HuH-7.5 (cell line): ENCODE measurements around the gene FLACC1.
A peak's percentile ranks its signal among the peaks of the same experiment; 100 is the strongest.
"Not testable (repeated sequence)": the region's sequence is repeated elsewhere in the genome, so short reads cannot be mapped to it uniquely, and the experiment has no call there.

Experiments
- DNase-seq: peaks from one replicate; pipeline ENCODE4 v3.0.0; 2011; ENCODE audit warnings: low spot score

Gene FLACC1, protein sequence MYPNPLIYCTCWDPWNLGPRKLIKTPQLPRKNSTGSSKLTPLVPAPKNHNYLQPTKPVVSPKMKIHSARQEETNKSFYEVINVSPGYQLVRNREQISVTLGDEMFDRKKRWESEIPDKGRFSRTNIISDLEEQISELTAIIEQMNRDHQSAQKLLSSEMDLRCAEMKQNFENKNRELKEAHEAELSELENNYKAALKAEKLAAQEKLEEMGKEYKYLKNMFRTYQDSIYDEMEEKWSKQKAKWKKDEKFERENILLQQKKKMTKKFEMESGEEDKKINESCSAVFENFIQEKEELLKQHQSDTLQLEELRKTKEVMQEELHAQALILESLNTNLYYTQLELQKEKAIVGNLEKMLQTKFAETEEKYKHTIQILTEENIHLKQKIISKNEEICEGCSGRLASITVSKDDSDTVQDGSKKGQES

GRCh38 chr2:201357221-201357620 is at the start of gene FLACC1:
Gene FLACC1, minus strand, starts transcription at chr2:201357345. Its CDS starts 5,941 bp downstream, at chr2:201351404.
- no peak for DNase-seq

DNA sequence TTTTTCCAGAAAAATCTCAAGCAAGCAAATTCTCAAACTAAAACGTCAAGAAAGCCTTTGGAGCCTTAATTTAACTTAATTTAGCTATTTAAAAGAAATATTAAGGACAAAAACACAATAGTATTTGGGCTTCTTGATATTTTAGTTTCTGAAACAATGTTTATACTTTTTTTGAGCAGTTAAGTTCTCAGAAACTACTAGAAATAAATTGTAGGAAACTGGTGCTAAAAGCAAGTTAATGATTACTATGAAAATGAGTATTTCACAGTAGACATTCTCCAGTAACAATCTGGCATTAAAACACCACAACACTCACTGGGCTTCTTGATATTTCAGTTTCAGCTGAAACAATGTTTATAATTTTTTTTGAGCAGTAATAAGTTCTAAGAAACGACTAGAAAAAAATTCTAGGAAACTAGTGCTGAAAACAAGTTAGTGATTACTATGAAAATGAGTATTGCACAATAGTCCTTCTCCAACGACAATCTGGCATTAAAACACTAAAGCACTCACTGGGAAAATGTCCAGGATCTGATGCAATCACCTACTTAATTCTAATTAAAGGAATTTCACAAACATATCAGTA is 49.0 kb upstream of the FLACC1 start:
- DNase-seq, result peak; percentile 20

GRCh38 chr2:201404699-201405280 is 47.6 kb upstream of the FLACC1 start:
- no peak for DNase-seq

- DNase-seq, result no peak
Measured at GRCh38 chr2:201403880-201404279, 46.7 kb upstream of the FLACC1 start.

- DNase-seq, result no peak
Measured at GRCh38 chr2:201402651-201403562, 45.8 kb upstream of the FLACC1 start.

- DNase-seq, result no peak
Measured at GRCh38 chr2:201401815-201402214, 44.7 kb upstream of the FLACC1 start.

DNA sequence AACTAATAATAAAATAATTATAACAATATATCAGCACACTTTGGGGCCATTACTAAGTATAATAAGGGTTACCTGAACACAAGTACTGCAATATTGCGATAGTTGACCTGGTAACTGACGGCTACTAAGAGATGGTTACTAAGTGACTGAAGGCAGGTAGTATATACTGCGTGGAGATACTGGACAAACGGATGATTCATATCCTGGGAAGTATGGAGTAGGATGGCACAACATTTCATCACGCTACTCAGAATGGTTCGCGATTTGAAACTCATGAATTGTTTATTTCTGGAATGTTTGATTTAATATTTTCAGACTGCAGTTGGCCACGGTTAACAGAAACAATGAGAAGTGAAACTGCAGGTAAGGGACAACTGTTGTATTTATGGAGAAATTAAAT is 39.5 kb upstream of the FLACC1 start:
- DNase-seq, result no peak

DNA sequence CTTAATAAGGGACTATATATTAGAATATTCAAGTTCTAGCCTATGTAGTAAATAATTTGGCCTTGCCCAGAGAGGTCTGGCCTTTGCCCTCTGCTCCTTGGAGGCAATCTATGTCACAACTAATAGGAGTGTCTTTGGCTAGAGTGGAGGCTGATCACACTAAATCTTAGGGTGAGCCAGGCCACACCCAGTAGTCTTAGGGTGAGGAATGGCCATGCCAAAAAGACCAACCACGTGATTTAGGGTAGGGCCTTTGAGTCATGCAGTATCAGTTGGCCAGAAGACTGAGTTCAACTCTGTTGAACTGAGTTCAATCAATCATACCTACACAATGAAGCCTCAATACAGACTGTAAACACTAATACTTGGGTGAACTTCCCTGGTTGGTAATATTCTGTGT is 26.0 kb upstream of the FLACC1 start:
- no peak for DNase-seq

- DNase-seq, result no peak
Measured at GRCh38 chr2:201378496-201379397, 21.6 kb upstream of the FLACC1 start.

DNA sequence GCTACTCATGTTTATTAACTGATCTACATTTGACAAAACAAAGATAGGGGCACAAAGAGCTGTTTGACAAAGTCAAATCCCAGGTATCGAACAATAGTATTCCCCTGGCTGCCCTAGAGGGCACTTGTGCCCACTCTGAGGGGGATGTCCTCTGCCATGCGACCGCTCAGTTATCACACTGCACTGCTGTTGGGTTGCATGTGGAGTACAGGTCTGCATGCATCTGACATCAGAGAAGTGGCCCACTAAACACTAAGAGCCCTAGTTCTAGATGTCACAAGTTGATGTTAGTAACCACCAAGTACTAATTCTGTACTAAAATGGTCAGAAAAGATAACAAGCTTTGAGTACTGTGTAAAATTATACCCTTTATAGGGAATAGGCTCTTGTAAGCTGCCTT is 20.1 kb upstream of the FLACC1 start:
- DNase-seq, result no peak

DNA sequence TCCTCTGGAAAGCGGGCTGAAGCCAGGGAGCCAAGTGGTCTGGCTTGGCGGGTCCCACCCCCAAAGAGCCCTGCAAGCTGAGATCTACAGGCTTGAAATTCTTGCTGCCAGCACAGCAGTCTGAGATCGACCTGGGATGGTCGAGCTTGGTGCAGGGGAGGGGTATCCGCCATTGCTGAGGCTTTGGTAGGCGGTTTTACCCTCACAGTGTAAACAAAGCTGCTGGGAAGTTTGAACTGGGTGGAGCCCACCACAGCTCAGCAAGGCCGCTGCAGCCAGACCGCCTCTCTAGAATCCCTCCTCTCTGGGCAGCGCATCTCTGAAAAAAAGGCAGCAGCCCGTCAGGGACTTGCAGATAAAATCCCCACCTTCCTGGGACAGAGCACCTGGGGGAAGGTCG is 12.6 kb upstream of the FLACC1 start:
- no peak for DNase-seq

DNA sequence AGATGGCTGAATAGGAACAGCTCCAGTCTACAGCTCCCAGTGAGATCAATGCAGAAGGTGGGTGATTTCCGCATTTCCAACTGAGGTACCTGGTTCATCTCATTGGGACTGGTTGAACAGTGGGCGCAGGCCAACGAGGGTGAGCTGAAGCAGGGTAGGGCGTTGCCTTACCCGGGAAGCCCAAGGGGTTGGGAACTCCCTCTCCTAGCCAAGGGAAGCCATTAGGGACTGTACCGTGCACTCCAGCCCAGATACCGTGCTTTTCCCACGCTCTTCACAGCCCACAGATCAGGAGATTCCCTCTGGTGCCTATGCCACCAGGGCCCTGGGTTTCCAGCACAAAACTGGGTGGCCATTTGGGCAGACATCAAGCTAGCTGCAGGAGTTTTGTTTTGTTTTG is 12.2 kb upstream of the FLACC1 start:
- DNase-seq, result not testable (repeated sequence)

DNA sequence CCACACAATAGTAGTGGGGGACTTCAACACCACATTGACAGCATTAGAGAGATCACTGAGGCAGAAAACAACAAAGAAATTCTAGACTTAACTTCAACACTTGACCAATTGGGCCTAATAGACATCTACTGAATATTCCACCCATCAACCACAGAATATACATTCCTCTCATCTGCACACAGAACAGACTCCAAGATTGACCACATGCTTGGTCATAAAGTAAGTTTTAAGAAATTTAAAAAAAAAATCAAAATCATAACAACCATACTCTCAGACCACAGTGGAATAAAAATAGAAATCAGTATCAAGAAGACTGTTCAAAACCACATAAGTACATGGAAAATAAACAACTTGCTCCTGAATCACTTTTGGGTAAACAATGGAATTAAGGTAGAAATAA is 9.0 kb upstream of the FLACC1 start:
- no peak for DNase-seq

- peak; percentile 16 for DNase-seq
Measured at GRCh38 chr2:201363857-201364560, 6.9 kb upstream of the FLACC1 start.

GRCh38 chr2:201362396-201362795 is 5.3 kb upstream of the FLACC1 start:
- DNase-seq, result no peak

DNA sequence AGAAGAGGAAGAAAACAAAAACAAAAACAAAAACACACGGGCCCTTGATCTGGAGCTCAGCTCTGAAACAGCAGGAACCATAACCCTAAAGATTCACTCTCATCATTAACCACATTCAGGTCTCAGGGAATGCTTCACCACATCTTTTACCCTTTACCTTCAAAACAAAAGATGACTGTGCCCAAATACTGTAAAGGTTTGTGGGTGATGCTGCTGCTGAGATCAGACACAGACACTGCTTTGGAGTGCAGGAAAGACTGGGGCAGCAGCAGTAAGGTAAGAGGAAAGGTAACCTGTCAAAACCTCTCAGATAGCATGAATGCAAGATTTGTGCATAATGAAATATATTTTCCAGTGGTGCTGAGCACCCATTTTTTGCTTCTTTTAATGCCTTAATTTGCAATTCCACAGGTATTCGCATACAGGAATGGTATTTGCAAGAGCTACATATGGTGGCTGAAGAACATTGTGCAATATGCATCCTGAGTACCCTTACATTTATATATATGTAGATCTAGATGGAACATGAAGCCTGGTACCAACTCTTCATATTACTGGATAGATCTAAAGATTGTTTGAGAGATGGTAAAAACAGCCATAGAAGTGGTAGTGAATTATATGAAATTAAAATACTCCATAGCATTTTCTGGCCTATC is 4.1 kb upstream of the FLACC1 start:
- DNase-seq, result no peak

GRCh38 chr2:201360256-201360655 is 3.1 kb upstream of the FLACC1 start:
- DNase-seq, result no peak

GRCh38 chr2:201358684-201359083 is 1.5 kb upstream of the FLACC1 start:
- DNase-seq, result no peak

DNA sequence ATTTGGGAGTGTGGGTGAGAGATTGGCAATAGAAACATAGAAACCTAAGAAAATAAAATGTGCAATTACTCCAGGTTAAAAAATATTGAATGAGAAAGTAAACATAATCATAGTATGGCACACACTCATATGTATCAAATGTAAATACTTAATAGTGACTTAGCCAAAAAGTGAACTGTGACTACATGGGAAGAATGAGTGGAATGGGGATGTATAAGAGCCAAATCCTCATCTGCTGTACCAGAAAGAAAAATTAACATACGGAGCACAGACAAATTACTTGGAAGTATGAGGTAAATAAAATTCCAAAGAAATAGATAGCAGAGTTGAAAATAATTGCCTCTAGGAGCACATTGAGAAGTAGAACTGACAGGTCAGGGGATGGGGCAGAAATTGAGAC is 4.0 kb downstream of the FLACC1 start:
- DNase-seq, result no peak

DNA sequence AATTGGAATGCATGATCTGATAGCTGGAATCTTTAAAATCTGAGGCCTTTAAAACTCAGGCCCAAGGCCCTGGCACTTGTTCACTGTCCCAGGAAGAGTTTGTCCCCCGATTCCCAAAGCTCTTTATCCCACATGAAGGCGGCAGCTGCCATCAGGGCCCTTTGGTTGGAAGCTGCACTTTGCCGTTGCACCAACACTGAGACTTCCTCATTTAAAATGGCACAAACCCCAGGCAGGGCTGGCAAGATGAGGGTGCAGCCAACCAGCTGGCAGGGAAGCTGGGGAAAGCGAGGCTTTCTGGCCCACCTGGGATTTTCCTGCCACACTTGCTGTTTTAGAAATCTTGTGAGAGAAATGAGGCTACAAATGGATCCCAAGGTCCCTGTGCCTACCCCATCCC is 6.3 kb downstream of the FLACC1 start:
- no peak for DNase-seq
